ENCODE measurements around the gene MYBPH. TPM values are rescaled to one million over a fixed set of nuclear protein-coding genes. Genes with fewer than 3 reads are reported as not detected.

The MYBPH gene
- total and polyA plus RNA-seq, 2 donors, result 8.9 TPM; not detected in 1

DNA sequence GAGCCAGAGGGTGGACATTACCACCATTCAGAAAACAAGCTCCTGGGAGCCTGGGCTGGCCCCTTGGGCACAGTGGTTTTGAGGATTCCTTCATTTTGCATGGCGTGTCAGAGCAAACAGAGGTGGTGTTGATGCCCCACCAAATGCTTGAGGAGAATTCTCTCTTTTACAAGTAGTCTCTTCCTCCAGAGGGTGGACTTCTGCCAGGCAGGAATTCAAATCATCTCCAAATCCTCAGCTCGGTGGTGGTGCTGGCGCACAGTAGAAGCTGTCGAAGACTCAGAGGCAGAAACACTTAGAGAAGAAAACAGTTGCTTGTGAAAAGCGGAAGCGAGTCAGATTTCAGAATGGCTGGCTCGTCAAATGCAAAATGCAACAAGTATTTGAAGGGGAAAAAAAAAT lies 14.3 kb upstream of the MYBPH start:
- 49% methylated on average over 7 of the region's 7 CpGs for WGBS
- no peak overlapping the region for H3K4me3 ChIP-seq (ENCODE audit: low read depth, low read length)
- H3K36me3 ChIP-seq (ENCODE audit: insufficient read depth), result no peaks in the 10 kb centered on the region
- H3K4me1 ChIP-seq (ENCODE audit: insufficient read depth), result no peaks in the 10 kb centered on the region
- no peak overlapping the region for H3K27ac ChIP-seq (ENCODE audit: low read depth)
- no peak for DNase-seq (ENCODE audit: extremely low spot score)

DNA sequence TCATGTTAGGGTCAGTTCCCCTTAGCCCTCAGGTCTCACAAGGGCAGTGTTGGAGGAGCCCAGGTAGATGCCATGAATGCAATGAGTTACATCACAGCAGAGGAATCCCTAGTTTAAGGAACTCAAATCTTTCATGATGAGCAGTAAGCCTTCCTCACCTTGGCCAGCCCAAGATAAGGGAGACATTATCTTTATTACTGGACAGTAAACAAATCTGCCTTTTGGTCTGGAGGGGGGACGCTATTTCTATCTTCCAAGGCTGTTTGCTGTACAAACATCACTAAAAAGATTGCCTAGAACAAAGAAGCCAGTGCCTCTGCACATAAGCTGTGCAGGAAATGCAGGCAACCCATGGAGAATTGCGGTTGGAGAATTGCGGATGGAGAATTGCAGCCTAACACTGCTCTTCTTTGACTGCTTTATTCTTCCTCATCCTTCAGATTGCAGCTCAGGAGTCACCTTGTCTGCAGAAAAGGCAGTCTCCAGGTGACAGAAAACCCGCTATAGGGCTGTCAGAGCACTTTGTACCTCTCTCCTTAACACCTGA lies 13.1 kb upstream of the MYBPH start:
- Histone ChIP-seq H3K4me3 (ENCODE audit: low read depth, low read length) (no peak overlapping the region), H3K4me1 (ENCODE audit: insufficient read depth) (no peaks in the 10 kb centered on the region), H3K27ac (ENCODE audit: low read depth) (no peak overlapping the region), H3K36me3 (ENCODE audit: insufficient read depth) (no peaks in the 10 kb centered on the region)
- 82% methylated on average over 4 of the region's 4 CpGs for WGBS
- DNase-seq (ENCODE audit: extremely low spot score), result no peak

DNA sequence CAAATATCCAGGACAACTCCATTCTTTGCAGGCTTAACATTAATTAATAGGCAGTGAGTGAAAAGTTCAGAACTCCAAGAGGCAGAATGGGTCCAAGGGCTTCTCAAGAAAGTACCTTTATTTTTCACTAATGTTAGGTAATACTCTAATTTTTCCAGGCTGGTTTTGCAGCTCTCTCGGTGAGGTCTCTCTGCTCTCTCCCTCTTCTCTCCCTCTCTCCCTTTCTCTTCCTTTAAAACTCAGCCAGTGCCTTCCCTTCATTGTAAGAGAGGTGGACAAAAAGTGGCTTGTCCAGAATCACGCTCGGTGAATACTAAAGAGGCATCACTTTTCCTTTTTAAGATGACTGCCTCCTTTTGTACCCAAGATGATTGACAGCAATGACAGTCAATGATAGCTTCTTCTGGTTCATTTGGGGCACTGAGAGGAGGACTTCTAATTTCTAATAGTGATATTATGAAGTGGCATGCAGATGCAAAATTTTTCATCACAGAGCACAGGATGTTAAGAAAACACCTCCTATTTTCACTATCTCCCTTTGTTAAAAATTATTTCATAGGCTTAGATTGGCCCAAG lies 12.2 kb upstream of the MYBPH start:
- 94% methylated on average over 3 of the region's 3 CpGs for WGBS
- Histone ChIP-seq H3K4me1 (ENCODE audit: insufficient read depth) (no peaks in the 10 kb centered on the region), H3K36me3 (ENCODE audit: insufficient read depth) (no peaks in the 10 kb centered on the region), H3K4me3 (ENCODE audit: low read depth, low read length) (no peak overlapping the region), H3K27ac (ENCODE audit: low read depth) (no peak overlapping the region)
- DNase-seq (ENCODE audit: extremely low spot score), result no peak

DNA sequence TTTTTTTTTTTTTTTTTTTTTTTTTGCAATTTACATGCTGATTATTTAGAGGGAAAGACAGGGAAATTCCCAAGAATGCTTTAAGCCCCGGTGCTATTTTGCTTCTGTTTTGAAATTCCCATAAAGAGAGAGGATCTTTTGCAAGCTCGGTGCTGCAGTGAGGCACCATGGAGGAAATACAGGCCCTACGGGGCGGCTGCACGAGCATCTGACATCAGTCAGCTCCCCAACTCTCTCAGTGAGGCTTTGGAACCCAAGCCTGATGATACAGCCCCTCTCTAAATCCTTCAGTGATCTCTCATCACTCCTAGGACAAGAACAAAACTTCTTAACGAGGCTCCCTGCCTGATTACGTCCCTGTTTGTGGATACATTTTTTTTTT lies 11.7 kb upstream of the MYBPH start:
- no peak overlapping the region for H3K27ac ChIP-seq (ENCODE audit: low read depth)
- 47% methylated on average over 7 of the region's 7 CpGs for WGBS

DNA sequence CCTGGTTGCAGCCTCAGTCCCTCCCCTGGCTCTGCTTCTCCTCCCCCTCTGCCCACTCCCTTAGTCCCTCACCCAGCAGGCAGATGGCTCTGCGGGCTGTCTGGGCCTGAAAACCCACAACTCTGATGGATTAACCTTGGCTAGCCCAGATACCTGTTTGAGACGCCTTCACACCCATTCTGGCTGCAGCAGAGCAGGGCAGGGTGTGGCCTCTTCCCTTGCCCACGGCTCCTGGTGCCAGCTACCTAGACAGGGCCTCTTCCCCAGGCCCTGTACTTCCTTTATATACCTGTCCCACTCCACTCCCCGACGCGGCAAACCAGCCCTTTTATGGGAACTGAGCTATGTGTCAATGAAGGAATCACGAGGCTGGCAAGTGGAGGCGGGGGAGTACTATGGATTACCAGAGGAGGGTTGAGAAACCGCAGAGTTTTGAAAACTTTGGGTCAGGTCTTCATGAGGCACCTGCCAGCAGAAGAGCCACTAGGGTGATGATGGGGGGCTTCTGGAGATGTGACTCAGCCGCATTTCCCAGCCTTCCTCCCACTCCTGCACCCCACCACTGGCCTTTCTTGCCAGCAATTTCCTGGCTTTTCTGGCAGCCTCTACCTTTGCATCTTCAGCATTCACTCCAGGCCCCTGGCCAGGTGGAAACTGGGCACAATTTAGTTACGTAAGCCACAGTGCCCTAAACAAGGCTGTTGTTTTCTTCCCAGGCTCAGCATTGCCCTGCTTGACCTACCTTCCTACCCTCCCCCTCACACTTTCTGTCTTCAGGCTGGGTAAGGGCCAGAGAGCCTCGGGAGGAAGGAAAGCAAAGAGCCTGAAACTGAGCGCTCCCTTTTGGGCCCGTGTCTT lies 11.0 kb upstream of the MYBPH start, which contains the start of gene CHI3L1:
Gene CHI3L1 (minus strand): TSS at position 259 of the 858 bp plus-strand sequence. CDS start 81 bp downstream, at position 178.
- no peak for DNase-seq (ENCODE audit: extremely low spot score)
- Histone ChIP-seq H3K27ac (ENCODE audit: low read depth) (no peak within 1 kb of the TSS), H3K4me3 (ENCODE audit: low read depth, low read length) (no peak within 1 kb of the TSS), H3K4me1 (ENCODE audit: insufficient read depth) (no peaks in the 10 kb centered on the region), H3K36me3 (ENCODE audit: insufficient read depth) (no peaks in the 10 kb centered on the region)
- WGBS, result 53% methylated on average over 14 of the region's 14 CpGs

More for the DNA sequence above, 11.7 kb upstream of the MYBPH start:
- no peaks in the 10 kb centered on the region for H3K4me1 ChIP-seq (ENCODE audit: insufficient read depth)
- H3K36me3 ChIP-seq (ENCODE audit: insufficient read depth), result no peaks in the 10 kb centered on the region
- DNase-seq (ENCODE audit: extremely low spot score), result no peak
- no peak overlapping the region for H3K4me3 ChIP-seq (ENCODE audit: low read depth, low read length)

DNA sequence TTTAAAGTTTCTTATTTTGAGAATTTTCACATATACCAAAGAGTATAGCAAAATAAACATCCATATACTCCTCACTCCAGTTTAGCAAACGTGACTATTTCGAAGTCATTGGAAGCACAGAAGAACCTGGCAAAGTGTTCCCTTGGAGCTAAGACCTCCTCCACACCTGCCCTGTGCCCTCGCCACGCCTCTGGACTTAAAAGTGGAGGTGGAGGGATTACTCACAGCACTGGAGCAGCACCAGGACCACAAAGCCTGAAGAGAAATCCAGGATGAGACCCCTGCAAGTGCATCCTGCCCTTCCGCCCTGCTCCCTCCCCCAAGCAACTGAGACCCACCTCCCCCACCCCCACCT lies 10.4 kb upstream of the MYBPH start:
- Histone ChIP-seq H3K36me3 (ENCODE audit: insufficient read depth) (no peaks in the 10 kb centered on the region), H3K4me1 (ENCODE audit: insufficient read depth) (no peaks in the 10 kb centered on the region), H3K4me3 (ENCODE audit: low read depth, low read length) (no peak overlapping the region), H3K27ac (ENCODE audit: low read depth) (no peak overlapping the region)
- no peak for DNase-seq (ENCODE audit: extremely low spot score)
- 92% methylated on average over 5 of the region's 5 CpGs for WGBS

DNA sequence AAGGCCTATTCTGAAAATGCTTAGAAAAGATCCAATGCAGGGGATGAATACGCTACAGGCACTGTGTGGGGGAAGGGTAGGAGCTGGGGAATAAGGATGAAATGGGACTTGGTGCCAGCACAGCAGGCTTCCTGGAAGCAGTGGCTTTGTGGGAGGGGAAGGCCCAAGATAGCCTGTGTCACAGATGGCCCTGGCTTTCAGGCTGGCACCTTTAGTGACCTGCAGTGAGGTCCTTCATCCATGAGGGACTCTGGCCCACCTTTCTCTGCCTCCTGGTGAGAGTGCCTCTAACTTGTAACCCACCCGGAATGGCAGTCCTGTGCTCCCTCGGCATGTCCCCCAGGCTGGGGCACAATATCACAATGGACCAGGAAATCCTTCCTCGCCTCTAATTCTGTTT lies 10.0 kb upstream of the MYBPH start:
- no peaks in the 10 kb centered on the region for H3K4me1 ChIP-seq (ENCODE audit: insufficient read depth)
- 90% methylated on average over 4 of the region's 4 CpGs for WGBS
- no peaks in the 10 kb centered on the region for H3K36me3 ChIP-seq (ENCODE audit: insufficient read depth)
- H3K27ac ChIP-seq (ENCODE audit: low read depth), result no peak overlapping the region
- no peak for DNase-seq (ENCODE audit: extremely low spot score)
- no peak overlapping the region for H3K4me3 ChIP-seq (ENCODE audit: low read depth, low read length)

DNA sequence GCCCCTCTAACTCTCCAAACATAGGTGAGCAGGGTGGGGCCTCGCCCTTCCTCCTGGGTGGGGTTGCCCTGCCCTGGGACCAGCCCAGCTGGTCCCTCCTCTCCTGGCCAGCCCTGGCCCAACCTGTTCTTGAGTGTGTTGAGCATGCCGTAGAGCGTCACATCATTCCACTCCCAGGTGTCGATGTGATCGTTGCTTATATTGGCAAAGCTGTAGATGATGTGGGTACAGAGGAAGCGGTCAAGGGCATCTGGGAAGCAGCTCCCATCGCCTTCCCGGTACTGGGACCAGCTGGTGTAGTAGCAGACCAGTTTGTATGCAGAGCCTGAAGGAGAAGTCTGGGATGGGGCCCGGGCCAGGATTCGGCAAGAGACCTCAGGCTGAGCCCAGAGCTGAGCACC lies 9.4 kb upstream of the MYBPH start:
- Histone ChIP-seq H3K4me1 (ENCODE audit: insufficient read depth) (no peaks in the 10 kb centered on the region), H3K4me3 (ENCODE audit: low read depth, low read length) (no peak overlapping the region), H3K36me3 (ENCODE audit: insufficient read depth) (no peaks in the 10 kb centered on the region), H3K27ac (ENCODE audit: low read depth) (no peak overlapping the region)
- WGBS, result 93% methylated on average over 10 of the region's 10 CpGs
- DNase-seq (ENCODE audit: extremely low spot score), result no peak

DNA sequence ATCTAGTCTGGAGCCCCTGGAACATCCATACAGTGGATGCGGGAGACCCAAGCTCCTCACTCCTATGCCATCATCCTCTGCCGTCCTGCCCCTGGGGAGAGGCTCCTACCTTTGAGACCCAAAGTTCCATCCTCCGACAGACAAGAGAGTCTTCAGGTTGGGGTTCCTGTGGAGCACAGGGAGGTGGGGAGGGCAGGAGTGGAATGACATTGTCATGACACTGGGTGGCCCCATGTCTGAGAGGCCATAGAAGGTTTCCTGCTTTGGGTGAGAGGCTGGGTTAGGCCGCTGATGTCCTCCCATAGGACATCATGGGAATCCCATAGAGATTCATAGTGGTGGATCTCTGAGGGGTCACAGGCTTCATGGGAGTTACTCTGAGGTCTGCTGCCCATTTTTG lies 8.8 kb upstream of the MYBPH start:
- Histone ChIP-seq H3K4me3 (ENCODE audit: low read depth, low read length) (no peak overlapping the region), H3K4me1 (ENCODE audit: insufficient read depth) (no peaks in the 10 kb centered on the region), H3K27ac (ENCODE audit: low read depth) (no peak overlapping the region), H3K36me3 (ENCODE audit: insufficient read depth) (no peaks in the 10 kb centered on the region)
- 91% methylated on average over 4 of the region's 4 CpGs for WGBS
- no peak for DNase-seq (ENCODE audit: extremely low spot score)

DNA sequence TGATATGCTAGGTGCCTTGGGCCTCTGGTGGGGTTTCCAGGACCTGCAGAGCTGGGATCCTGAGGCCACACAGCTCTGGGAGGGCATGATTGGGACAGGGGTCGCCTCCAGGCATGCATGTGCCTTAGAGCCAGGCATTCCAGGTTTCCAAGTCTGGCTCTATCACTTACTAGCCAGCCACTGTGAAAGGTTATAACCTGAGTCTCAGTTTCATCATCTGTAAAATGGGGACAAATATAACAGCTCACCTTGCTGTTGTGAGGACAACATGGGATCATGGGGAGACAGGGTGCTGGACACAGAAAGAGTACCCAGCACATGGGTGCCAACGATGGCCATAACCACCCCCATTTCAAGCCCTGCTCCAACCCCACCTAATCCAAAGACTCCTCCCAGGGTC lies 8.2 kb upstream of the MYBPH start:
- WGBS, result 97% methylated on average over 2 of the region's 2 CpGs
- Histone ChIP-seq H3K36me3 (ENCODE audit: insufficient read depth) (no peaks in the 10 kb centered on the region), H3K4me3 (ENCODE audit: low read depth, low read length) (no peak overlapping the region), H3K4me1 (ENCODE audit: insufficient read depth) (no peaks in the 10 kb centered on the region), H3K27ac (ENCODE audit: low read depth) (no peak overlapping the region)
- no peak for DNase-seq (ENCODE audit: extremely low spot score)

DNA sequence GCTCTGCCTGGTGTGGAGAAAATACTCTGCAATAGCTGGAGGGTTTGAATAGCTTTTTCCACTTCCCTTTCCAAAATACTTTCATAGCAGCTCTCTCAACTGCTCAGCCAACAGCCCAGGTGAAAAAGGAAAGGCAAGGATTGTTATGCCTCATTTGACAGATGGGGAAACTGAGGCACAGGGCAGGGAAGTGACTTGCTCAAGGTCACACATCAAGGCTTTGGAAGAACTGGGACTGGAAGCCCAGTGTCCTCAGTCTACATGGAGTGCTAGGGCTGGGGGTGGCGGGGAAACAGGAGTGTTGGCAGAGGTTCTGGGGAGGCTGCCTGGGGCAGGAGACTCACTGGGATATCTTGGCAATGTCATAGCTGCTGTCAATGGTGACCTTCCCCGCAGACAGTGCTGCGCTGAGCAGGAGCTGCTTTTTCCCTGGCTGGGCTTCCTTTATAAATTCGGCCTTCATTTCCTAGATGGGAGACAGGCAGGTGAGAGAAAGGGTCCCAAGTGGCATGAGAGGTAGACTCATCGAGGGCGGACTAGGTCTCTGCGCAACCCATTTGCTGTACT lies 6.8 kb upstream of the MYBPH start:
- Histone ChIP-seq H3K4me3 (ENCODE audit: low read depth, low read length) (no peak overlapping the region), H3K4me1 (ENCODE audit: insufficient read depth) (no peaks in the 10 kb centered on the region), H3K36me3 (ENCODE audit: insufficient read depth) (no peaks in the 10 kb centered on the region), H3K27ac (ENCODE audit: low read depth) (no peak overlapping the region)
- 92% methylated on average over 7 of the region's 7 CpGs for WGBS
- no peak for DNase-seq (ENCODE audit: extremely low spot score)

DNA sequence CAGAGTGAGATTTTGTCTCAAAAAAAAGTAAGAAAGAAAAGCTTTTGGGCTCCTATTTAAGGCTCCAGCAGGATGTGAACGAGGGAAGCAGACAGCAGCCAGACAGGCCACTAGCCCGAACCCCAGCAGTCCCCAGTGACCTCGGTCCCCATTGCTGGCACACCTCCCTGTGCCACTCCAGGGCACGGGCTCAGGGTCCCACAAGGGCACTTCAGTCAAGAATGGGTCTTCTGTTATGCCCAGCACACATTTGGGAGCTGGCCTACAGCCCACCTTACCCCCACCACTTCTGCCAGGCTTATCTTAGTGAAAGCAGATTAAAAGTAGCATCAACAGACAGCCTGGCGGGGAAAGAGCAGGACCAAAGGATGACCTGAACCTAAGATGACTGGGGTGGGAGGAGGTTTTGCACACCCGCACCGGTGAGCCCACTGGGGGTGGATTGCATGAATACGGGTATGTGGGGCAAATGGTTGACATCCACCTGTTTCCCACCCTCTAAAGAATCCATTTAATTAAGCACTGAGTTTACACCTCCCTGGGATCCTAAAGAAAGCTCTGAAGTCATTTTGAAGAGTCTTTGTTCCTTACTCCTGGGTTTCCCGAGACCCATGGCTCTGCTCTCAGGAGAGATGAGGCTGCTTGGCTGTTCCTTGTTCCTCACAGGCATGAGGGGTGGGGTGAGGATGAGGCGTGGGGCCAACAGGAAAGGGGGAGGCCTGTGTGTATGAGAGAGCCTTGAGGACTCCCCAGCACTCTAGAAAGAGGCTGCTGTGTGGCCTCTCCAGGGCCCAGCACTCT lies 6.2 kb upstream of the MYBPH start:
- H3K27ac ChIP-seq (ENCODE audit: low read depth), result no peak overlapping the region
- H3K36me3 ChIP-seq (ENCODE audit: insufficient read depth), result no peaks in the 10 kb centered on the region
- no peak overlapping the region for H3K4me3 ChIP-seq (ENCODE audit: low read depth, low read length)
- DNase-seq (ENCODE audit: extremely low spot score), result no peak
- H3K4me1 ChIP-seq (ENCODE audit: insufficient read depth), result no peaks in the 10 kb centered on the region
- WGBS, result 78% methylated on average over 10 of the region's 10 CpGs

DNA sequence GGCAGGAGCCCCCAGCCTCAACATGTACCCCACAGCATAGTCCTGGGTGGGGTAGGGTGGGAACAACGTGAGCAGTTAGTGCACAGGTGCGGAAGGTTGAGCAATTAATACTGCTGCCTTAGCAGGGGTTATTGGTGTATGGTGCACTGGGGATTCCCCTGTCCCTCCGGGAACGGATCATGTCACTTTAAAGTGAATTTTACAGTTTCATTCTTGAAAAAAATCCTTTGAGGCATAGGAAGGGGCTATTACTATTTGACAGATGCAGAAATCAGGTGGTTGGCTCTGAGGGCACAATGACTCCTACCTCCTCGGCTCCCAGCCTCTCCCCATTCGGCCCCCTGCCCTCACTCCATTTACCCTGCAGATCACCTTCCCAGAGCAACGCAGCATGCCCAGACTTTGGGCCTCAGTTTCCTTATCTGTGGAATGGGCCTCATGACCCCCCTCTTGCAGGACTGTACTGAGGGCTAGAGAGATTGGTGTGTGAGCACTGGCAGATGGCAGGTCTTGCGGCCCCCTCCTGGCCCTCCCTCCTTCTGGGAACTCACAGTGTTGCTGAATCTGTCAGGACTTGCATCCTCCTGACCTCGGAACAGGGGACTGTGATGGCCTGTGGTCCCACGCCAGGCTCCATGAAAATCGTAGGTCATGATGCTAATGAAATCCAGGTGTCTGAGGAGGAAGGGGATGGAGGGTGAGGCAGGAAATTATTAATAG lies 5.1 kb upstream of the MYBPH start:
- no peak for DNase-seq (ENCODE audit: extremely low spot score)
- Histone ChIP-seq H3K36me3 (ENCODE audit: insufficient read depth) (no peaks in the 10 kb centered on the region), H3K4me1 (ENCODE audit: insufficient read depth) (no peaks in the 10 kb centered on the region), H3K4me3 (ENCODE audit: low read depth, low read length) (no peak overlapping the region), H3K27ac (ENCODE audit: low read depth) (no peak overlapping the region)
- 84% methylated on average over 11 of the region's 11 CpGs for WGBS

Data from urinary bladder (tissue), 4 donors.